BE2C (cell line): ENCODE data around the gene KRTAP10-5. TPM values are rescaled to one million over a fixed set of nuclear protein-coding genes. Genes with fewer than 3 reads are reported as not detected.
"Not testable (repeated sequence)": the region's sequence is repeated elsewhere in the genome, so short reads cannot be mapped to it uniquely, and the experiment has no call there.

Experiments
- DNase-seq: peaks from one replicate; pipeline ENCODE4 v3.0.0-alpha.2; 2020
- H3K27me3 ChIP-seq: fragments of 250-450 bp; sonication (Bioruptor Pico); 2 replicates; pipeline ENCODE4 v1.5.1; 2020; ENCODE audit warnings: mild to moderate bottlenecking
- H3K36me3 ChIP-seq: fragments of 250-450 bp; sonication (Bioruptor Pico); 2 replicates; pipeline ENCODE4 v1.5.1; 2020; ENCODE audit warnings: mild to moderate bottlenecking
- H3K4me1 ChIP-seq: fragments of 250-450 bp; sonication (Bioruptor Pico); 2 replicates; pipeline ENCODE4 v1.5.1; 2020
- H3K4me3 ChIP-seq: 2 replicates; pipeline ENCODE4 v1.5.1; 2011; ENCODE audit warnings: low read depth, low read length
- H3K9me3 ChIP-seq: fragments of 250-450 bp; sonication (Bioruptor Pico); 2 replicates; pipeline ENCODE4 v1.5.1; 2020
- polyA plus RNA-seq: library from polyadenylated mRNA; unstranded; fragments of >200 nt; gene quantifications from one replicate; pipeline ENCODE4 v1.2.1, GENCODE V29; 2012; ENCODE audit warnings: low read depth, missing spikeins; ENCODE audit not compliant: insufficient read length, insufficient read depth
- TF ChIP-seq, protein P1 (sequence below): IDR thresholded peaks from 2 replicates; pipeline ENCODE4 v1.5.1; 2012; ENCODE audit warnings: mild to moderate bottlenecking, low read depth, low read length

Gene KRTAP10-5, protein sequence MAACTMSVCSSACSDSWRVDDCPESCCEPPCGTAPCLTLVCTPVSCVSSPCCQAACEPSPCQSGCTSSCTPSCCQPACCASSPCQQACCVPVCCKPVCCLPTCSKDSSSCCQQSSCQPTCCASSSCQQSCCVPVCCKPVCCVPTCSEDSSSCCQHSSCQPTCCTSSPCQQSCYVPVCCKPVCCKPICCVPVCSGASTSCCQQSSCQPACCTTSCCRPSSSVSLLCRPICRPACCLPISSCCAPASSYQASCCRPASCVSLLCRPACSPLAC
- polyA plus RNA-seq: not detected

DNA sequence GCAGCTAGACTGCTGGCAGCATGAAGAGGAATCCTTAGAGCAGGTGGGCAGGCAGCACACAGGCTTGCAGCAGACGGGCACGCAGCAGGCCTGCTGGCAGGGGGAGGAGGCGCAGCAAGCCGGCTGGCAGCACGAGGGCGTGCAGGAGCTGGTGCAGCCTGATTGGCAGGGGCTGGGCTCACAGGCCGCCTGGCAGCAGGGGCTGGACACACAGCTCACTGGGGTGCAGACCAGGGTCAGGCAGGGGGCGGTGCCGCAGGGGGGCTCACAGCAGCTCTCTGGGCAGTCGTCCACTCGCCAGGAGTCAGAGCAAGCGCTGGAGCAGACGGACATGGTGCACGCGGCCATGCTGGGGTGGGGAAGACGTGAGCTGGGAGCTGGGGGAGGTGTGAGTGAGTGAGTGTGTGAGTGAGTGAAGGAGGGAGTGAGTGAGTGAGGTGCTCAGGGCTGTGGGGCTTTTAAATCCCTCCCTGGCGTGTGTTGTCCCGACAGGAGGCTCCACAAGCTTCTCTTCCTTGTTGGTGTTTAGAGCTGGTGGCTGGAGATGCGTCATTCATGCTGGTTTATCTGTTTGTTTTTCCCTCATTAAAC is at the start of gene KRTAP10-5:
TSS of gene KRTAP10-5 (minus strand) at position 374 of the 591 bp plus-strand sequence. CDS start at position 348, 26 bp downstream.
- H3K4me3 ChIP-seq, DNase-seq, H3K4me1 ChIP-seq, H3K36me3 ChIP-seq, H3K9me3 ChIP-seq, H3K27me3 ChIP-seq: not testable (repeated sequence)

DNA sequence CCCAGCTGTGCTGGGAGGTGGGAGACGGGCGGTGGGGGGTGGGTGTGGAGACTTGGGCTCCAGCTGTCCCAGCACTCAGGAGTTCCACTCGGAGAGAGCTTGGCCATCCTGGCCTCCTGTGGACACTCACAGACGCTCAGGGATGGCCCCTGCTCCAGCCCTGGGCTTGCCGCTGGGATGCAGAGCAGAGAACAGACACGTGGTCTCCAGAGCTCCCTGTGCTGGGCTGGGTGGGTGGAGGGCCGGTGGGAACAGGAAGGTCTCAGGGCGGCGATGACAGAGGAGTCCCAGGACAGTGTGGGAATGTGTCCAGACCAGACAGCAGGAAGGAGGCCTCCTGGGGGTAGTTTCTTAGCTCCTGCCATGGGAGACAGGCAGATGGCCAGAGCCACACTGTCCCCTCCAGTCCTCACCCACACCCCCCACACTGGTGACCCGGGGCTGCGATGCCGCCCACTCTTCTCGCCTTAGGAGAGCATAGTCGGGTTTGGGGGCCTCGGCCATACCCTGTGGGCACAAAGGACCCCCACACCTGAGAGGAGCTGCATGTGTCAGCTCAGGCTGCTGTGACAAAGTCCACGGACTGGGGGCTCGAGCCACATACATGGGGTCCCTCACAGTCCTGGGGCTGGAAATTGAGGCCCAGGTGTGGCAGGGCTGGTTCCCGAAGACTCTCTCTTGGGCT is 48.4 kb upstream of the KRTAP10-5 start:
- Histone ChIP-seq H3K4me3 (no peak overlapping the region), H3K36me3 (no peaks in the 10 kb centered on the region), H3K27me3 (no peaks in the 10 kb centered on the region), H3K4me1 (no peaks in the 10 kb centered on the region), H3K9me3 (no peaks in the 10 kb centered on the region; the same call in 1 of the 2 replicates)
- TF ChIP-seq, protein P1, sequence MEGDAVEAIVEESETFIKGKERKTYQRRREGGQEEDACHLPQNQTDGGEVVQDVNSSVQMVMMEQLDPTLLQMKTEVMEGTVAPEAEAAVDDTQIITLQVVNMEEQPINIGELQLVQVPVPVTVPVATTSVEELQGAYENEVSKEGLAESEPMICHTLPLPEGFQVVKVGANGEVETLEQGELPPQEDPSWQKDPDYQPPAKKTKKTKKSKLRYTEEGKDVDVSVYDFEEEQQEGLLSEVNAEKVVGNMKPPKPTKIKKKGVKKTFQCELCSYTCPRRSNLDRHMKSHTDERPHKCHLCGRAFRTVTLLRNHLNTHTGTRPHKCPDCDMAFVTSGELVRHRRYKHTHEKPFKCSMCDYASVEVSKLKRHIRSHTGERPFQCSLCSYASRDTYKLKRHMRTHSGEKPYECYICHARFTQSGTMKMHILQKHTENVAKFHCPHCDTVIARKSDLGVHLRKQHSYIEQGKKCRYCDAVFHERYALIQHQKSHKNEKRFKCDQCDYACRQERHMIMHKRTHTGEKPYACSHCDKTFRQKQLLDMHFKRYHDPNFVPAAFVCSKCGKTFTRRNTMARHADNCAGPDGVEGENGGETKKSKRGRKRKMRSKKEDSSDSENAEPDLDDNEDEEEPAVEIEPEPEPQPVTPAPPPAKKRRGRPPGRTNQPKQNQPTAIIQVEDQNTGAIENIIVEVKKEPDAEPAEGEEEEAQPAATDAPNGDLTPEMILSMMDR: no peak
- no peak for DNase-seq

DNA sequence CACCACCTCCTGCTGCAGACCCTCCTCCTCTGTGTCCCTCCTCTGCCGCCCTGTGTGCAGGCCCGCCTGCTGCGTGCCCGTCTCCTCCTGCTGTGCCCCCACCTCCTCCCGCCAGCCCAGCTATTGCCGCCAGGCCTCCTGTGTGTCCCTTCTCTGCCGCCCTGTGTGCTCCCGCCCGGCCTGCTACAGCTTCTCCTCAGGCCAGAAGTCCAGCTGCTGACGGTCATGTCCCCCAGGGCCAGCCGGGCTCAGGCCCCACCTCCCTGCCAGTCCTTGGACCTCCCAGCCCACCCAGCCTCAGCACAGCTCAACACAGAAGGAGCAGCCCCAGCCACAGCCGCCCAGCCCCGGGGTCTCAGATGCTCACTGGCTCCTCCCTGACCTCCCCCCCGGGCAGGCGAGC is 47.4 kb upstream of the KRTAP10-5 start:
- H3K27me3 ChIP-seq, DNase-seq, H3K9me3 ChIP-seq, H3K4me3 ChIP-seq, H3K4me1 ChIP-seq, H3K36me3 ChIP-seq: not testable (repeated sequence)

DNA sequence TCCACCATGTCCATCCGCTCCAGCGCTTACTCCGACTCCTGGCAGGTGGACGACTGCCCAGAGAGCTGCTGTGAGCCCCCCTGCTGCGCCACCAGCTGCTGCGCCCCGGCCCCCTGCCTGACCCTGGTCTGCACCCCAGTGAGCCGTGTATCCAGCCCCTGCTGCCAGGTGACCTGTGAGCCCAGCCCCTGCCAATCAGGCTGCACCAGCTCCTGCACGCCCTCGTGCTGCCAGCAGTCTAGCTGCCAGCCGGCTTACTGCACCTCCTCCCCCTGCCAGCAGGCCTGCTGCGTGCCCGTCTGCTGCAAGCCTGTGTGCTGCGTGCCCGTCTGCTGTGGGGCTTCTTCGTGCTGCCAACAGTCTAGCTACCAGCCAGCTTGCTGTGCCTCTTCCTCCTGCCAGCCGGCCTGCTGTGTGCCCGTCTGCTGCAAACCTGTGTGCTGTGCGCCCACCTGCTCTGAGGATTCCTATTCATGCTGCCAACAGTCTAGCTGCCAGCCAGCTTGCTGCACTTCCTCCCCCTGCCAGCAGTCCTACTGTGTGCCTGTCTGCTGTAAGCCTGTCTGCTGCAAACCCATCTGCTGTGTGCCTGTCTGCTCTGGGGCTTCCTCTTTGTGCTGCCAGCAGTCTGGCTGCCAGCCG is 46.9 kb upstream of the KRTAP10-5 start:
- H3K4me1 ChIP-seq, H3K27me3 ChIP-seq, H3K9me3 ChIP-seq, DNase-seq, H3K36me3 ChIP-seq, H3K4me3 ChIP-seq: not testable (repeated sequence)

DNA sequence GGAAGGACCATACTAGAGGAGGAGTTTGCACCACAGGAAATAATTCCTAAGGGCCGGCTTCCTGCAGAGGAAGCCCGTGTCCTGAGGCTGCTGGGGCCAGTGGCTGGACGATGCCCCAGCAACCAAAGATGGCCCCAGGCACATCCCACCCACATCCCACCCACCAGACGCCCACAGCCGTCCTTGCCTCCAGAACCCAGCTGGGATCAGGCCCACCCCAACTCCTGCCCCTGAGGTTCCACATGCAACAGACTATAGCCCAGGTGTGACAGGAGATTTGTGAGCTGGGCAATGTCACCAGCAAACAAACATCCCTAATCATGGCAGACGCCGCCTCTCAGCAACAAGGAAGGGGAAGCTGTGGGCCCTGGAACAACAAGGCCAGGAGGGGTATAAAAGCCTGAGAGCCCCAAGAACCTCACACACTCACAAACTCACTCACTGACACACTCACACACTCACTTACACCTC is 46.3 kb upstream of the KRTAP10-5 start, which contains the start of gene KRTAP10-9:
TSS of gene KRTAP10-9 (plus strand) at position 421 of the 471 bp plus-strand sequence. CDS start 79 bp downstream, outside the sequence.
- Histone ChIP-seq H3K36me3 (no peaks in the 10 kb centered on the region), H3K4me1 (no peaks in the 10 kb centered on the region), H3K9me3 (no peaks in the 10 kb centered on the region; the same call in 1 of the 2 replicates), H3K4me3 (no peak within 1 kb of the TSS), H3K27me3 (no peaks in the 10 kb centered on the region)
- no peak for DNase-seq
- TF ChIP-seq, protein P1: no peak

DNA sequence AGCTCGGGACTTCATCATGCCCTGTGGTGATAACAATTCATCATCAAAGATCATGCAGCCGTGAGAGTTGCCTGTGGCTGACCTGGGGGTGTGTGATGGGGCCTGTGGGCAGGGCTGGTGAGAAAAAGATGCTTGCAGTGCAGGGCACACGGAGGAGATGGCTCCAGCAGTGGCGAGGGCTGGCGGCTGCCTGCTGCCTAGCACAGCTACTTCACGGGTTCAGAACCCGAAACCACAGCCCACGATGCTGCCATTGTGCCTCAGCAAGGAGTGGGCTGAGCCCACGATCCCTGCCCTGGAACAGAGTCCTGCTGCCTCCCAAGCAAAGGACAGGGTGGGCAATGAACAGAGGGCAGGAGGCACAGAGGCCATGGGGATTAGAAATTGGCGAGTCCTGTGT is 45.9 kb upstream of the KRTAP10-5 start:
- Histone ChIP-seq H3K27me3 (no peaks in the 10 kb centered on the region), H3K36me3 (no peaks in the 10 kb centered on the region), H3K4me1 (no peaks in the 10 kb centered on the region), H3K9me3 (no peaks in the 10 kb centered on the region; the same call in 1 of the 2 replicates), H3K4me3 (no peak overlapping the region)
- DNase-seq: no peak
- TF ChIP-seq, protein P1: no peak

DNA sequence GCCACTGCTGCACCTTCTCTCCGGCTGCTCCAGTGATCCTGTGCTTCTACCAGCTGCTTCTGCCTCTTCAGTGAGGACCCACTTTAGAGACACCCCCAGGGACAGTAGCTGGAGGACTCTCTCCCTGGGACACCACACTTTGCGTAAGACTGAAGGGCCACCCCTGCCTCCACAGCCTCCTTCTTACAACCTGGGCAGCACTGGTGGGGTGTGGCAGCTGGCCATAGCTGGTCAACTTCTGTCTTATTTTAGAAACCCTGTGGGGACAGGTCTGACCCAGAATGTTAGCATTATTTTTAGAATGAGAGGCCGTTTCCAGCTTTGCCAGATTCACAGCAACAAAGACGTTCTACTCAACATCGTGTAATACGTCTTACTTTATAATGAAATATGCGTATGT is 45.4 kb upstream of the KRTAP10-5 start:
- H3K4me3 ChIP-seq: no peak overlapping the region
- no peaks in the 10 kb centered on the region for H3K4me1 ChIP-seq
- no peak for DNase-seq
- H3K36me3 ChIP-seq: no peaks in the 10 kb centered on the region
- TF ChIP-seq, protein P1: no peak
- no peaks in the 10 kb centered on the region for H3K27me3 ChIP-seq
- no peaks in the 10 kb centered on the region; the same call in 1 of the 2 replicates for H3K9me3 ChIP-seq
